HG03520 (cell line): Measurements from ENCODE around the gene COG5.
"Not testable (repeated sequence)": the region's sequence is repeated elsewhere in the genome, so short reads cannot be mapped to it uniquely, and the experiment has no call there.

Source experiments
- ATAC-seq: cut with Tn5 transposase; IDR thresholded peaks from one replicate; pipeline ENCODE4 v1.9.1; 2021; ENCODE audit warnings: mild to moderate bottlenecking, moderate library complexity; ENCODE audit not compliant: unreplicated experiment

Gene COG5

GRCh38 chr7:107286751-107287621 is 276.7 kb downstream of the COG5 start:
- no peak for ATAC-seq

DNA sequence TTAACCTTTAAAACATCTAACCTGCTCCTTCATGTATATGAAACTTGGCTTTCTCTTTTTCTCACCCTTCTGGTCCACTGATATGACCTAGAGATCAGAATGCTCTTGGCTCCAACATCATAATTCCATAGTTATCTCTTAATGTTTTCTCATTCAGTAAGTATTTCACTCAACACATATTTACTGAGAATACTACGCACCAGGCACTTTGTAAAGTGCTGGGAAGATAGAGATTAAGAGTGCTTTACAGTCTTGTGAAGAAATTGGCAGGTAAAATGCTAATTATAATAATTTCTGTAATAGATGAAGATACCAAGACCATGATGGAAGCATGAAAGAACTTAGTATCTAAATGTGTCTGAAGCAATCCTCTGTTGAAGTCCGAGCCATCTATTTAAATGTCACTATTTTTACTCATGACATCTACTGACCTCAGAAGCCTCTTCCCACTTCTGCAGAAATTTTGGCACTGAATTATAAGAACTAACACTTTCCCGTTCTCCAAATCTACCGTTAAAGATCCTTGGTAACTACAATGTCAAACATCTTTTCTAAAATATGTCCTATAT is 278.7 kb downstream of the COG5 start:
- ATAC-seq: no peak

GRCh38 chr7:107277331-107277730 is 286.4 kb downstream of the COG5 start:
- no peak for ATAC-seq

GRCh38 chr7:107276220-107276827 is 287.4 kb downstream of the COG5 start:
- ATAC-seq: no peak

- no peak for ATAC-seq
Measured at GRCh38 chr7:107274506-107274905, 289.2 kb downstream of the COG5 start.

DNA sequence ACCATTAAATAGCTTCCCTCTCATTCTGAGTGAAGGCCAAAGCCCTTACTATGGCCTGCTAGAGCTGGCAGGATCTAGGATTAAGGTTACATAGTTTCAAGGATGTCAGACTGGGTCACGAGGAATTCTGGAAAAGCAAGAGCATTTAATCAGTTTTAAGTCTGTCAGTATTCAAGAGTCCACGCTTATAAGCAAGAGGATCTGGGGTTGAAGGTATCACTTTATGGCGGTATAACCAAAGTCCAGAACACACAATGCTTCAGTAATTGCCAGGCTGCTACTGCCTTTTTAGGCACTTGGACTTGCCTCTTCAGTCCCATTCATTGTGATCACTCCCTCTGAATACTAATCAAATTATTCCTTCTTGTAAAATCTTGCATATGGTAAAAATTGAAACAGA is 293.9 kb downstream of the COG5 start:
- no peak for ATAC-seq

- ATAC-seq: no peak
Measured at GRCh38 chr7:107268594-107268993, 295.1 kb downstream of the COG5 start.

DNA sequence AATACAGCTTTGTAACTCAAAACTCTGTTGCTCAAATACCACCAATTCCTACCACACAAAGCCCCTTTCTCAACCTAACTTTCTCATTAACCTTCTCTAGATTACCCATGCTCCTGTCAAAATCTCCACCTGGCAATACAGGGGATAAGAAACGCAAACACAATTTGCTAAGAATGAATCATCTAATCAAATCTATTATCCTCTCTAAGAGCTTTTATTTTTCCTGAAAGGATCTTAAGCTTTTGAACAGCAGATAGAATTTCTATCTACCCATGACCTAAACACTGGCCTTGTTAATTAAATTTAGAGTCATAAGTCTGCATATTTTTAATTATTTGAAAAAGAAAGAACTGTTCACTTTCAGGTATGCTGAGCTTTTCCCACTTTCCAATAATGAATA is 296.6 kb downstream of the COG5 start:
- ATAC-seq: no peak

GRCh38 chr7:107264723-107265122 is 299.0 kb downstream of the COG5 start:
- no peak for ATAC-seq

GRCh38 chr7:107262857-107263256 is 300.9 kb downstream of the COG5 start:
- ATAC-seq: no peak

GRCh38 chr7:107258737-107259136 is 305.0 kb downstream of the COG5 start:
- ATAC-seq: no peak

- ATAC-seq: no peak
Measured at GRCh38 chr7:107255602-107256001, 308.1 kb downstream of the COG5 start.

DNA sequence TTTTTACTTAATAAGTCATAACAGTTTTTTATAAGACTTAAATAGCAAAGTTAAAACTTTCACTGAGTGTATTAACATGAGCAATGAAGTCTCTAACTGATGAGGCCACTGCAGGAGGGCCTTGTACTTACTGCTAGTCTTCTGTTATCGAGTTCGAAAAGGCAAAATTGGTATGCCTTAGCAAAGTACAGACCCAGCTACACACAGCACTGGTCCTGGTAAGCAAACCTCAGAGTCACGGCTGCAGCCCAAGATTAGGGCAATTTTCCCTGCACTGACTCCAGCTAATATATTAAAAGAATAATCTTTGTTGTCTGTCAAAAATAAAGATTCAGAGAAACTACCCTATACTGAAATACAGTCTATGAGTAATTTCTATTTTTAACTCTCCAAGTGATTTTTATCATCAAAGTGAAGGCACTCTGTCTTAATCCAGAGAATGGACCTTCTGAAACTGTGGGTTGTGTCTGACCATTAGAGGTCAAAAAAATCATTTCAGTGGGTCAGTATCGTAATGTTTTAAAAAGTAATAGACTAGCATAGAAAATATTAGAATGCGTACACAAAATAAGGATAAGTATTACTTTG is 309.2 kb downstream of the COG5 start:
- ATAC-seq: no peak

DNA sequence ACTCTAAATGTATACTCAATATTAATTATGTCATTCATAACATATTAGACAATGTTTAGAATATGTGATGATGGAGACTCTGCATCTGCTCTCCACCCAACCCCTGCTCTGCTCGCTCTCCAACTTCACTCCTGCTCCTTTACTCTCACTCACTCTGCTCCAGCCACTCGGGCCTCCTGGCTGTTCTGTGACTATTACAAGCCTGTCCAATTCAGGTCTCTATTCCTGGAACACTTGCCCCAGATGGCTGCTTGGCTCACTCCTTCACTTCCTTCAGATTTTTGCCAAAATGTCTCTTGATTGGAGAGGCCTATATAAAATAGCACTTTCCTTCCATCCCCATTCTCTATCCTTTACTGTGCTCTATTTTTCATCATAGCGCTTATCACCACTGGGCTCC is 310.1 kb downstream of the COG5 start:
- ATAC-seq: no peak

DNA sequence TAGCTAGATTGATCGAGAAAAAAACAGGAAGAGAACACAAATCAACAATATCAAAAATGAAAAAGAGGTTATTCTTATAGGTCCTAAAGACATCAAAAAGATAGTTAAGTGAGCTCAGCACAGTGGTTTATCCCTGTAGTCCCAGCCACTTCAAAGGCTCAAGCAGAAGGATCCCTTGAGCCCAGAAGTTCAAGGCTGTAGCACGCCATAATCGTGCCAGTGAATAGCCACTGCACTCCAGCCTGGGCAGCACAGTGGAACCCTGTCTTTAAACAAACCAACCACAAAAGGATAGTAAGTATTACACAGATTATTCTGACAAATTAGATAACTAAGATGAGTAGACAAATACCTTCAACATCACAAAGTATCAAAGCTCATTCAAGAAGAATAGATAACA is 311.8 kb downstream of the COG5 start:
- ATAC-seq: no peak

GRCh38 chr7:107248551-107249316 is 315.0 kb downstream of the COG5 start:
- ATAC-seq: no peak

DNA sequence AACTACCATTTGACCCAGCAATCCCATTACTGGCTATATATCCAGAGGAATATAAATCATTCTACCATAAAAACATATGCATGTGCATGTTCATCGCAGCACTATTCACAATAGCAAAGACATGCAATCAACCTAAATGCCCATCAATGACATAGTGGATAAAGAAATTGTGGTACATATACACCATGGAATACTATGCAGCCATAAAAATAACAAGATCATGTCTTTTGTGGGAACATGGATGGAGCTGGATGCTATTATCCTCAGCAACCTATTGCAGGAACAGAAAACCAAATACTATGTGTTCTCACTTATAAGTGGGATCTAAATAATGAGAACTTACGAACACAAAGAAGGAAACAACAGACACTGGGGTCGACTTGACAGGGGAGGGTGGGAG is 316.9 kb downstream of the COG5 start:
- not testable (repeated sequence) for ATAC-seq

DNA sequence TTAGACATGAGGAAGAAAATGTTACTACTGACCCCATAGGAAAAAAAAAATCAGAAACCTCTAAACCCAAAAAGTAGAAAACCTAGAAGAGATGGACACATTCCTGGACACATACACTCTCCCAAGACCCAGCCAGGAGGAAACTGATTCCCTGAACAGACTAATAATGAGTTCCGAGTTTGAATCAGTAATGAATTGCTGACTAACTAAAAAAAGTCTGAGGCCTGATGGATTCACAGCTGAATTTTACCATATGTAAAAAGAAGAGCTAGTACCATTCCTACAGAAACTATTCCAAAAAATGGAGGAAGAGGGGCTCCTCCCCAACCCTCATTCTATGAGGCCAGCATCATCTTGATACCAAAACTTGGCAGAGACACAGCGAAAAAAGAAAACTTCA is 319.1 kb downstream of the COG5 start:
- no peak for ATAC-seq

GRCh38 chr7:107242267-107242666 is 321.5 kb downstream of the COG5 start:
- no peak for ATAC-seq

DNA sequence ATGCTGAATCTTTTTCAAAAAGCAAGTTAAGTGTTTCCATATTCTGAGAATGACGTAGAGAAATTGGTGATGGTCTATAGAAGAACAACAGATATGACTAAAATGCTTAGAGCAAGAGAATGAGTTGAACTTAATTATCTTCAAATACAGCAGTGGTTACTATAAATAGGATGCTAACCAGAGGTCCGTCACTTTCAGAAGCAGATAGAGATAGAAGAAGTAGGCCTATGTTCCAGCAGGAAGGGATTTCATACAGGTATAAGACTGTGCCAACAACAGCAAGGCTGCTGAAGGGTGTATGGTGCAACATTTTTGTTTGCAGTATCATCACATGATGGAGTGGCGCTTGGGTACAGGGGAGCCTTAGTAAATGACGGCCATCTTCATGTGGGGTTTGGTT is 326.3 kb downstream of the COG5 start:
- ATAC-seq: no peak

DNA sequence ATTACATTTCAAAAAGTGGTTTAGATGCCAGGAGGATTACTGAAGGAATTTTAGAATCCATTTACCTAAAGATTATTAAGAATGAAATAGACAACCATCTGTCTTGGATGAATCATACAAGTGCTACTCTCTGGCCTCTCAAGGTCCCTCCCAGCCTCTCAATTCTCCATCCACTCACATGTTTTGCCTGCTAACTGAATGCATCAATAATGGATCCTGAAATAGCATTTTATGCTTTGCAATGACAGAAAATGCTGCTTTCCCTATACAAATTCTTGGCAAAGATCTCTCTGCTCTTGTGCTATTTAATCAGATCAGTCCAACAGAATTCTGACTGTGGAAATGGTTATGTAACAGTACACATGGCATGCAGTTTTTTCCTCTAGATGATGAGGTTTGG is 326.9 kb downstream of the COG5 start:
- ATAC-seq: no peak
